ENCODE measurements around the gene SRPX2.

SRPX2 gene

GRCh38 chrX:100643956-100644860 lies at the start of gene SRPX2:
SRPX2 (plus strand) TSS chrX:100644199; CDS start chrX:100646323, 2,124 bp downstream.
- H3K36me3 ChIP-seq: no peaks in the 10 kb centered on the region
- H3K27me3 ChIP-seq: peaks cover 8% of the 10 kb centered on the region
- H3K4me1 ChIP-seq (ENCODE audit: control insufficient read depth in 1 of 2, insufficient read depth in 1 of 2, low read depth in 1 of 2, low read length in 1 of 2): no peaks in the 10 kb centered on the region
- TF ChIP-seq CTCF (IDR thresholded peaks at IDR 0.05): no peak
- no peak within 1 kb of the TSS for H3K4me3 ChIP-seq (ENCODE audit: low read depth in 1 of 2, low read length in 1 of 2)
- no peaks in the 10 kb centered on the region for H3K9me3 ChIP-seq
- no peak within 1 kb of the TSS for H3K27ac ChIP-seq

- Histone ChIP-seq H3K4me1 (ENCODE audit: control insufficient read depth in 1 of 2, insufficient read depth in 1 of 2, low read depth in 1 of 2, low read length in 1 of 2) (no peaks in the 10 kb centered on the region), H3K27ac (no peak overlapping the region), H3K27me3 (no peaks in the 10 kb centered on the region), H3K9me3 (no peaks in the 10 kb centered on the region), H3K4me3 (ENCODE audit: low read depth in 1 of 2, low read length in 1 of 2) (no peak overlapping the region), H3K36me3 (no peaks in the 10 kb centered on the region)
- TF ChIP-seq CTCF (IDR thresholded peaks at IDR 0.05): no peak
Measured at GRCh38 chrX:100596601-100597000, 47.4 kb upstream of the SRPX2 start.

- Histone ChIP-seq H3K4me3 (ENCODE audit: low read depth in 1 of 2, low read length in 1 of 2) (no peak overlapping the region), H3K36me3 (no peaks in the 10 kb centered on the region), H3K4me1 (ENCODE audit: control insufficient read depth in 1 of 2, insufficient read depth in 1 of 2, low read depth in 1 of 2, low read length in 1 of 2) (no peaks in the 10 kb centered on the region), H3K9me3 (no peaks in the 10 kb centered on the region), H3K27me3 (no peaks in the 10 kb centered on the region), H3K27ac (no peak overlapping the region)
- TF ChIP-seq CTCF (IDR thresholded peaks at IDR 0.05): no peak
Measured at GRCh38 chrX:100599456-100599855, 44.5 kb upstream of the SRPX2 start.

- H3K9me3 ChIP-seq: no peaks in the 10 kb centered on the region
- TF ChIP-seq CTCF (IDR thresholded peaks at IDR 0.05): no peak
- H3K27me3 ChIP-seq: peaks cover 1% of the 10 kb centered on the region
- no peaks in the 10 kb centered on the region for H3K36me3 ChIP-seq
- no peak overlapping the region for H3K27ac ChIP-seq
- no peaks in the 10 kb centered on the region for H3K4me1 ChIP-seq (ENCODE audit: control insufficient read depth in 1 of 2, insufficient read depth in 1 of 2, low read depth in 1 of 2, low read length in 1 of 2)
- no peak overlapping the region for H3K4me3 ChIP-seq (ENCODE audit: low read depth in 1 of 2, low read length in 1 of 2)
Measured at GRCh38 chrX:100600340-100600739, 43.7 kb upstream of the SRPX2 start.

- H3K36me3 ChIP-seq: no peaks in the 10 kb centered on the region
Measured at GRCh38 chrX:100600758-100601157, 43.2 kb upstream of the SRPX2 start.

More at GRCh38 chrX:100600758-100601157, 43.2 kb upstream of the SRPX2 start:
- TF ChIP-seq CTCF (IDR thresholded peaks at IDR 0.05): no peak
- no peaks in the 10 kb centered on the region for H3K4me1 ChIP-seq (ENCODE audit: control insufficient read depth in 1 of 2, insufficient read depth in 1 of 2, low read depth in 1 of 2, low read length in 1 of 2)
- no peaks in the 10 kb centered on the region for H3K9me3 ChIP-seq
- H3K27ac ChIP-seq: no peak overlapping the region
- peaks cover 5% of the 10 kb centered on the region for H3K27me3 ChIP-seq
- no peak overlapping the region for H3K4me3 ChIP-seq (ENCODE audit: low read depth in 1 of 2, low read length in 1 of 2)

All from neutrophil (primary cell).